PC-3 (cell line): ENCODE results near the gene TMEM119. TPM values are rescaled to one million over a fixed set of nuclear protein-coding genes. Genes with fewer than 3 reads are reported as not detected.

Experiments used
- ATAC-seq: fragments of 200-7000 bp; cut with Tn5 transposase; 2 replicates; pipeline ENCODE4 v1.9.1; 2020; ENCODE audit warnings: mild to moderate bottlenecking, moderate library complexity
- BruUV-seq: library from RNA; stranded (reverse); fragments of 400-500 nt; replicated peaks from 2 replicates; lab custom pipeline; 2021; lab: Mats Ljungman, UMichigan
- CTCF ChIA-PET: fragments of 300-600 bp; sonication (Branson Sonifier 250); formaldehyde crosslinking; loops from one replicate; lab custom pipeline; 2022; ENCODE audit warnings: antibody characterized with exemption; lab: Charles Lee
- POLR2A ChIA-PET: fragments of 300-600 bp; sonication (Branson Sonifier 250); formaldehyde crosslinking; loops from one replicate; lab custom pipeline; 2022; ENCODE audit warnings: antibody characterized with exemption; ENCODE audit not compliant: unreplicated experiment; lab: Charles Lee
- DNase-seq: peaks from one replicate; pipeline ENCODE4 v3.0.0-alpha.2; 2015
- H2AFZ ChIP-seq: fragments of 300-600 bp; sonication (generic); 2 replicates; pipeline ENCODE4 v1.6.0; 2016; ENCODE audit warnings: antibody characterized with exemption, low read length
- H3F3A ChIP-seq: fragments of 300-600 bp; sonication (generic); one replicate; pipeline ENCODE4 v1.6.0; 2017; ENCODE audit warnings: antibody characterized with exemption, low read length, control low read depth, mild to moderate bottlenecking; ENCODE audit not compliant: unreplicated experiment
- H3K27ac ChIP-seq: fragments of 300-600 bp; sonication (generic); 2 replicates; pipeline ENCODE4 v1.5.1; 2016; ENCODE audit warnings: mild to moderate bottlenecking, low read length
- H3K27me3 ChIP-seq: fragments of 300-600 bp; sonication (generic); 2 replicates; pipeline ENCODE4 v1.6.1; 2016; ENCODE audit warnings: low read length, mixed read lengths
- H3K36me3 ChIP-seq: fragments of 300-600 bp; sonication (generic); 2 replicates; pipeline ENCODE4 v1.6.1; 2016; ENCODE audit warnings: low read depth, mixed run types, low read length, mixed read lengths
- H3K4me1 ChIP-seq: fragments of 300-600 bp; sonication (generic); 2 replicates; pipeline ENCODE4 v1.5.1; 2016; ENCODE audit warnings: low read length; ENCODE audit not compliant: insufficient read depth
- H3K4me2 ChIP-seq: fragments of 300-600 bp; sonication (generic); 2 replicates; pipeline ENCODE4 v1.6.0; 2016; ENCODE audit warnings: low read length
- H3K4me3 ChIP-seq: fragments of 300-600 bp; sonication (generic); 2 replicates; pipeline ENCODE4 v1.5.1; 2016; ENCODE audit warnings: mild to moderate bottlenecking, low read length, mixed read lengths
- H3K79me2 ChIP-seq: fragments of 300-600 bp; sonication (generic); 2 replicates; pipeline ENCODE4 v1.6.1; 2017; ENCODE audit warnings: low read length, mixed read lengths
- H3K9ac ChIP-seq: fragments of 300-600 bp; sonication (generic); 2 replicates; pipeline ENCODE4 v1.6.0; 2016; ENCODE audit warnings: mild to moderate bottlenecking, low read length
- H3K9me2 ChIP-seq: fragments of 300-600 bp; sonication (generic); replicated peaks from 2 replicates; pipeline ENCODE4 v1.6.1; 2016; ENCODE audit warnings: mixed run types, low read length, mixed read lengths
- H3K9me3 ChIP-seq: fragments of 300-600 bp; sonication (generic); 2 replicates; pipeline ENCODE4 v1.6.1; 2016; ENCODE audit warnings: low read length, mixed read lengths
- H4K20me1 ChIP-seq: fragments of 300-600 bp; sonication (generic); 2 replicates; pipeline ENCODE4 v1.6.1; 2016; ENCODE audit warnings: low read length, mixed read lengths
- CTCF ChIP-seq: fragments of 300-600 bp; sonication (generic); conservative IDR thresholded peaks from 2 replicates; pipeline ENCODE4 v1.5.1; 2017; ENCODE audit warnings: antibody characterized with exemption, low read depth, mild to moderate bottlenecking, low read length
- EZH2 ChIP-seq: fragments of 300-600 bp; sonication (generic); IDR thresholded peaks from one replicate; pipeline ENCODE4 v1.6.1; 2017; ENCODE audit warnings: antibody characterized with exemption, mild to moderate bottlenecking, low read length; ENCODE audit not compliant: unreplicated experiment
- EZH2phosphoT487 ChIP-seq: fragments of 300-600 bp; sonication (generic); IDR thresholded peaks from 2 replicates; pipeline ENCODE4 v1.6.1; 2018; ENCODE audit warnings: mild to moderate bottlenecking, antibody characterized with exemption, low read length, borderline replicate concordance
- intact Hi-C: fragments of 100-400 bp; cut with micrococcal nuclease; formaldehyde crosslinking; loops from 2 replicates; pipeline ENCODE4 v1.9.0; 2023
- microRNA-seq: library from miRNA; unstranded; fragments of <30 nt; microRNA quantifications from one replicate; pipeline ENCODE4 v1.1.0, GENCODE V29; 2020; ENCODE audit not compliant: unreplicated experiment
- total RNA-seq: library from RNA; depleted of rRNA; stranded (reverse); fragments of >200 nt; gene quantifications from 2 replicates; pipeline ENCODE4 v1.2.3, GENCODE V29; 2014; rRNA removed

Gene TMEM119
- total RNA-seq, 1 experiment from 2014 or later: not detected

- Histone ChIP-seq H3K4me1 (no peaks in the 10 kb centered on the region), H3K27ac (no peak overlapping the region), H3K4me3 (no peak overlapping the region), H3K4me2 (no peak overlapping the region), H3K9me2 (no peaks in the 10 kb centered on the region), H3K9me3 (no peaks in the 10 kb centered on the region), H3K27me3 (no peaks in the 10 kb centered on the region), H4K20me1 (peaks cover 25% of the 10 kb centered on the region), H2AFZ (no peak overlapping the region), H3K9ac (no peak overlapping the region), H3K36me3 (peaks cover 84% of the 10 kb centered on the region), H3K79me2 (peaks cover 83% of the 10 kb centered on the region), H3F3A (no peaks in the 10 kb centered on the region)
- CTCF ChIA-PET: no interaction called here
- ATAC-seq (no peak), DNase-seq (no peak)
- TF ChIP-seq EZH2 (no peak), EZH2phosphoT487 (no peak), CTCF (no peak)
- no TSS peak for BruUV-seq
- intact Hi-C loops: no loop called here
- POLR2A ChIA-PET: no interaction called here
These were observed 54.2 kb downstream of the TMEM119 start for GRCh38 chr12:108543652-108544051.

GRCh38 chr12:108542320-108542719, 55.6 kb downstream of the TMEM119 start:
- Histone ChIP-seq H3K4me1 (no peaks in the 10 kb centered on the region), H3K9me3 (no peaks in the 10 kb centered on the region), H3K4me2 (no peak overlapping the region), H3K27me3 (no peaks in the 10 kb centered on the region), H3F3A (no peaks in the 10 kb centered on the region), H3K9me2 (no peaks in the 10 kb centered on the region), H2AFZ (no peak overlapping the region), H3K27ac (no peak overlapping the region), H3K79me2 (peaks cover 80% of the 10 kb centered on the region), H3K36me3 (peaks cover 84% of the 10 kb centered on the region), H3K4me3 (no peak overlapping the region), H3K9ac (no peak overlapping the region), H4K20me1 (peaks cover 24% of the 10 kb centered on the region)
- ATAC-seq: no peak
- CTCF ChIA-PET: no interaction called here
- TF ChIP-seq EZH2phosphoT487: no peak
- no peak for TF ChIP-seq CTCF
- no peak for TF ChIP-seq EZH2
- POLR2A ChIA-PET: no interaction called here
- intact Hi-C loops: no loop called here
- no peak for DNase-seq
- no TSS peak for BruUV-seq

Small RNAs within 50 kb of the gene (microRNA-seq; reads per million reads assigned to microRNA genes)
- not detected for gene MIR4496

Other genes with a start within 250 kb of the TMEM119 start
- 6.4 and 18.5 TPM in 2 replicates for gene FICD, start 82.8 kb downstream of the TMEM119 start, total RNA-seq
- gene SART3, start 36.9 kb downstream of the TMEM119 start, total RNA-seq: 148 and 165 TPM in 2 replicates
- 120 and 181 TPM in 2 replicates for gene ISCU, start 35.5 kb downstream of the TMEM119 start, total RNA-seq
- 0.63 and 0.73 TPM in 2 replicates for gene SELPLG, start 35.8 kb upstream of the TMEM119 start, total RNA-seq
- 159 and 179 TPM in 2 replicates for gene CORO1C, start 133.4 kb upstream of the TMEM119 start, total RNA-seq